SHP77 (cell line): ENCODE results near the gene CKS2.
"Not testable (repeated sequence)": the region's sequence is repeated elsewhere in the genome, so short reads cannot be mapped to it uniquely, and the experiment has no call there.

Experiments
- DNase-seq, 2 experiments: peaks; one replicate each; lab custom pipeline; 2025; lab: John Stamatoyannopoulos, UW

CKS2 gene

GRCh38 chr9:89311346-89312221 lies 589 bp downstream of the CKS2 start:
- DNase-seq, result no peak

- no peak for DNase-seq
These were observed 1.2 kb downstream of the CKS2 start for GRCh38 chr9:89312222-89312571.

GRCh38 chr9:89313842-89314241 lies 2.8 kb downstream of the CKS2 start:
- no peak for DNase-seq

- DNase-seq, result no peak
These were observed 4.0 kb downstream of the CKS2 start for GRCh38 chr9:89314955-89315354.

- DNase-seq, result no peak
These were observed 4.5 kb downstream of the CKS2 start for GRCh38 chr9:89315482-89315881.

GRCh38 chr9:89317282-89317681 lies 6.3 kb downstream of the CKS2 start:
- no peak for DNase-seq

GRCh38 chr9:89318123-89319014 lies 7.4 kb downstream of the CKS2 start, which contains the start of gene SECISBP2:
Gene SECISBP2 (plus strand): TSS chr9:89318500. CDS start chr9:89318577, 77 bp downstream.
- DNase-seq, result peak; percentile 93 to 94

- no peak for DNase-seq
These were observed 8.3 kb downstream of the CKS2 start for GRCh38 chr9:89319015-89319905.

GRCh38 chr9:89323390-89323789 lies 12.4 kb downstream of the CKS2 start:
- DNase-seq, result no peak

- no peak for DNase-seq
These were observed 14.7 kb downstream of the CKS2 start for GRCh38 chr9:89325733-89326132.

GRCh38 chr9:89328064-89328463 lies 17.1 kb downstream of the CKS2 start:
- no peak for DNase-seq

GRCh38 chr9:89329917-89330316 lies 18.9 kb downstream of the CKS2 start:
- DNase-seq, result no peak

GRCh38 chr9:89330513-89330912 lies 19.5 kb downstream of the CKS2 start:
- DNase-seq, result no peak

- DNase-seq, result no peak
These were observed 28.8 kb downstream of the CKS2 start for GRCh38 chr9:89339807-89340206.

- no peak for DNase-seq
These were observed 29.3 kb downstream of the CKS2 start for GRCh38 chr9:89340332-89340731.

- DNase-seq, result no peak
These were observed 31.2 kb downstream of the CKS2 start for GRCh38 chr9:89342213-89342612.

GRCh38 chr9:89342948-89343347 lies 32.0 kb downstream of the CKS2 start:
- DNase-seq, result no peak

- not testable (repeated sequence) for DNase-seq
These were observed 32.8 kb downstream of the CKS2 start for GRCh38 chr9:89343812-89344211.

GRCh38 chr9:89345476-89345875 lies 34.5 kb downstream of the CKS2 start:
- no peak for DNase-seq

- DNase-seq, result no peak
These were observed 35.7 kb downstream of the CKS2 start for GRCh38 chr9:89346696-89347095.

GRCh38 chr9:89347651-89348050 lies 36.7 kb downstream of the CKS2 start:
- DNase-seq, result no peak

- DNase-seq, result no peak
These were observed 38.6 kb downstream of the CKS2 start for GRCh38 chr9:89349607-89350006.
